H1 (cell line): ENCODE results near the gene SHMT2. TPM values are rescaled to one million over a fixed set of nuclear protein-coding genes. Genes with fewer than 3 reads are reported as not detected.

Experiments
- CTCF ChIA-PET: fragments of 300-600 bp; sonication (Branson Sonifier 250); formaldehyde crosslinking; loops from one replicate; lab custom pipeline; 2021; ENCODE audit not compliant: partially characterized antibody; lab: Charles Lee
- POLR2A ChIA-PET: fragments of 300-600 bp; sonication (Branson Sonifier 250); formaldehyde crosslinking; loops from one replicate; lab custom pipeline; 2021; ENCODE audit warnings: inconsistent platforms; ENCODE audit not compliant: partially characterized antibody; lab: Charles Lee
- DNase-seq, 2 experiments: peaks; one replicate each; pipeline versions ENCODE4 v3.0.0 to v3.0.0-alpha.2; 2010 to 2022; ENCODE audit warnings: low spot score in 2 of 2, low read depth in 1 of 2, mixed read lengths in 1 of 2
- FAIRE-seq: peaks from 2 replicates; lab custom pipeline; 2011; peaks lifted over from hg19 to GRCh38; lab: Jason Lieb, UNC
- H2AFZ ChIP-seq: 2 replicates; pipeline ENCODE4 v1.8.1; 2012; ENCODE audit warnings: low read length, inconsistent platforms
- H2AK5ac ChIP-seq: 2 replicates; pipeline ENCODE4 v1.6.1; 2013; ENCODE audit warnings: low read depth, low read length
- H2BK120ac ChIP-seq: replicated peaks from 2 replicates; pipeline ENCODE3; 2013; ENCODE audit warnings: low read depth, low read length, inconsistent platforms
- H2BK12ac ChIP-seq: 2 replicates; pipeline ENCODE4 v1.6.1; 2013; ENCODE audit warnings: low read depth, low read length
- H2BK15ac ChIP-seq: 2 replicates; pipeline ENCODE4 v1.6.1; 2013; ENCODE audit warnings: low read length
- H2BK20ac ChIP-seq: 2 replicates; pipeline ENCODE4 v1.6.1; 2013; ENCODE audit warnings: low read length
- H2BK5ac ChIP-seq: 2 replicates; pipeline ENCODE4 v1.6.1; 2013; ENCODE audit warnings: low read depth, low read length
- H3K14ac ChIP-seq: 2 replicates; pipeline ENCODE4 v1.6.1; 2013; ENCODE audit warnings: inconsistent platforms; ENCODE audit not compliant: insufficient read length
- H3K18ac ChIP-seq: 2 replicates; pipeline ENCODE4 v1.6.1; 2013; ENCODE audit warnings: low read length; ENCODE audit errors: extremely low read depth
- H3K23ac ChIP-seq: 2 replicates; pipeline ENCODE4 v1.6.1; 2013; ENCODE audit warnings: inconsistent platforms; ENCODE audit not compliant: insufficient read length
- H3K23me2 ChIP-seq: 2 replicates; pipeline ENCODE4 v1.6.1; 2013; ENCODE audit warnings: low read depth, low read length
- H3K27ac ChIP-seq: 2 replicates; pipeline ENCODE4 v1.6.1; 2011; ENCODE audit warnings: low read depth, low read length, inconsistent platforms
- H3K27me3 ChIP-seq, 4 experiments: replicated peaks in 1 of 4; 1 replicate in 1 of 4; 2 replicates in 3 of 4; pipeline versions ENCODE4 v1.6.1 to v1.8.1; 2011 to 2013; ENCODE audit warnings: low read length in 3 of 4, mild to moderate bottlenecking in 3 of 4, inconsistent platforms in 2 of 4, mixed read lengths in 2 of 4, moderate library complexity in 1 of 4; ENCODE audit not compliant: control insufficient read depth in 3 of 4, insufficient read depth in 3 of 4; ENCODE audit errors: extremely low read depth in 1 of 4
- H3K36me3 ChIP-seq, 4 experiments: 2 replicates each; pipeline versions ENCODE4 v1.6.1 to v1.8.1; 2011 to 2013; ENCODE audit warnings: mild to moderate bottlenecking in 4 of 4, low read length in 3 of 4, moderate library complexity in 2 of 4, control low read depth in 1 of 4, inconsistent platforms in 1 of 4; ENCODE audit not compliant: insufficient read depth in 4 of 4, control insufficient read depth in 2 of 4
- H3K4ac ChIP-seq: replicated peaks from 2 replicates; pipeline ENCODE3; 2013; ENCODE audit warnings: low read length, low read depth, mixed read lengths, inconsistent platforms; ENCODE audit not compliant: insufficient read length
- H3K4me1 ChIP-seq, 4 experiments: replicated peaks in 1 of 4; 1 replicate in 1 of 4; 2 replicates in 3 of 4; pipeline versions ENCODE4 v1.6.1 to v1.8.1; 2011 to 2013; ENCODE audit warnings: low read length in 3 of 4, inconsistent platforms in 2 of 4, mixed read lengths in 1 of 4; ENCODE audit not compliant: insufficient read depth in 4 of 4, control insufficient read depth in 3 of 4
- H3K4me2 ChIP-seq, 2 experiments: 2 replicates each; pipeline versions ENCODE4 v1.6.1 to v1.8.1; 2011 to 2013; ENCODE audit warnings: low read depth in 2 of 2, low read length in 2 of 2, control low read depth in 1 of 2, inconsistent platforms in 1 of 2, mild to moderate bottlenecking in 1 of 2; ENCODE audit not compliant: insufficient read depth in 1 of 2
- H3K4me3 ChIP-seq, 4 experiments: fragments of 200-600, 300-600 bp in 1 of 4; sonication (generic), shearing (Covaris generic), sonication (Bioruptor Twin) in 1 of 4; 2 replicates each; pipeline versions ENCODE4 v1.5.1 to v1.8.1; 2011 to 2016; ENCODE audit warnings: low read length in 4 of 4, low read depth in 3 of 4, control low read depth in 2 of 4, inconsistent platforms in 2 of 4, mild to moderate bottlenecking in 2 of 4, mixed read lengths in 1 of 4, moderate library complexity in 1 of 4; ENCODE audit not compliant: insufficient read depth in 2 of 4; ENCODE audit errors: extremely low read depth in 1 of 4
- H3K56ac ChIP-seq: replicated peaks from 2 replicates; pipeline ENCODE3; 2013; ENCODE audit warnings: low read depth, mild to moderate bottlenecking, mixed read lengths, low read length, inconsistent platforms; ENCODE audit not compliant: insufficient read length
- H3K79me1 ChIP-seq: 2 replicates; pipeline ENCODE4 v1.6.1; 2013; ENCODE audit warnings: low read depth, low read length, control low read depth
- H3K79me2 ChIP-seq, 2 experiments: 2 replicates each; pipeline versions ENCODE4 v1.6.1 to v1.8.1; 2012 to 2013; ENCODE audit warnings: low read length in 2 of 2, mild to moderate bottlenecking in 2 of 2, inconsistent platforms in 1 of 2; ENCODE audit not compliant: insufficient read depth in 2 of 2, control insufficient read depth in 1 of 2
- H3K9ac ChIP-seq, 4 experiments: replicated peaks in 1 of 4; 1 replicate in 1 of 4; 2 replicates in 3 of 4; pipeline versions ENCODE4 v1.6.1 to v1.8.1; 2011 to 2013; ENCODE audit warnings: low read depth in 3 of 4, low read length in 3 of 4, control low read depth in 2 of 4, mild to moderate bottlenecking in 2 of 4, moderate library complexity in 2 of 4, inconsistent platforms in 1 of 4; ENCODE audit errors: extremely low read depth in 1 of 4
- H3K9me3 ChIP-seq, 2 experiments: 2 replicates each; pipeline versions ENCODE4 v1.6.1 to v1.8.1; 2012 to 2013; ENCODE audit warnings: mild to moderate bottlenecking in 2 of 2, moderate library complexity in 2 of 2, control low read depth in 1 of 2, inconsistent platforms in 1 of 2, low read depth in 1 of 2, low read length in 1 of 2, mixed read lengths in 1 of 2; ENCODE audit not compliant: insufficient read depth in 2 of 2
- H4K20me1 ChIP-seq, 2 experiments: replicated peaks in 1 of 2; 2 replicates each; pipeline versions ENCODE3 to v1.8.1; 2011 to 2013; ENCODE audit warnings: inconsistent platforms in 2 of 2, low read length in 2 of 2, mild to moderate bottlenecking in 1 of 2; ENCODE audit not compliant: insufficient read depth in 2 of 2, control insufficient read depth in 1 of 2
- H4K5ac ChIP-seq: 2 replicates; pipeline ENCODE4 v1.6.1; 2013; ENCODE audit warnings: low read length, low read depth, mixed read lengths, inconsistent platforms; ENCODE audit not compliant: insufficient read length
- H4K8ac ChIP-seq: 2 replicates; pipeline ENCODE4 v1.8.0; 2013; ENCODE audit warnings: mild to moderate bottlenecking, moderate library complexity, low read length, inconsistent platforms; ENCODE audit not compliant: insufficient read depth; ENCODE audit errors: extremely low read depth
- H4K91ac ChIP-seq: replicated peaks from 2 replicates; pipeline ENCODE3; 2013; ENCODE audit warnings: low read length, mixed read lengths, inconsistent platforms; ENCODE audit not compliant: insufficient read length
- CTCF ChIP-seq, 3 experiments: IDR thresholded peaks; 1 replicate in 2 of 3; 2 replicates in 1 of 3; pipeline versions ENCODE4 v1.5.1 to v1.6.1; 2011; ENCODE audit warnings: low read length in 3 of 3, mild to moderate bottlenecking in 3 of 3, inconsistent platforms in 2 of 3, low read depth in 1 of 3, moderate library complexity in 1 of 3; ENCODE audit not compliant: insufficient read depth in 1 of 3; ENCODE audit errors: control extremely low read depth in 1 of 3
- EGR1 ChIP-seq: IDR thresholded peaks from 2 replicates; pipeline ENCODE4 v1.6.1; 2011; ENCODE audit warnings: low read depth, low read length, borderline replicate concordance
- NANOG ChIP-seq: IDR thresholded peaks from 2 replicates; pipeline ENCODE4 v1.6.1; 2011; ENCODE audit warnings: low read length, low read depth, mild to moderate bottlenecking, inconsistent platforms; ENCODE audit not compliant: insufficient read depth, poor library complexity, severe bottlenecking
- PHF8 ChIP-seq: fragments of 200-600 bp; sonication (generic); conservative IDR thresholded peaks from 2 replicates; pipeline ENCODE4 v1.7.1; 2012; ENCODE audit warnings: low read depth, mild to moderate bottlenecking, inconsistent platforms, low read length, moderate library complexity
- RAD21 ChIP-seq, 2 experiments: IDR thresholded peaks in 1 of 2; conservative IDR thresholded peaks in 1 of 2; 2 replicates each; pipeline ENCODE4 v1.6.1; 2011; ENCODE audit warnings: low read depth in 2 of 2, low read length in 2 of 2, improper control_type of control experiment in 1 of 2, inconsistent platforms in 1 of 2, mild to moderate bottlenecking in 1 of 2, moderate library complexity in 1 of 2
- SIX5 ChIP-seq: IDR thresholded peaks from 2 replicates; pipeline ENCODE4 v1.6.1; 2011; ENCODE audit warnings: mild to moderate bottlenecking, low read depth, low read length
- SP4 ChIP-seq: IDR thresholded peaks from 2 replicates; pipeline ENCODE4 v1.6.1; 2012; ENCODE audit warnings: low read length, inconsistent platforms
- TAF1 ChIP-seq: IDR thresholded peaks from 2 replicates; pipeline ENCODE4 v1.6.1; 2011; ENCODE audit warnings: mild to moderate bottlenecking, low read depth, low read length
- TEAD4 ChIP-seq: IDR thresholded peaks from 2 replicates; pipeline ENCODE4 v1.6.1; 2012; ENCODE audit warnings: low read depth, low read length, inconsistent platforms, mixed read lengths
- ZNF274 ChIP-seq: IDR thresholded peaks from 2 replicates; pipeline ENCODE4 v1.7.0; 2012; ENCODE audit warnings: low read length, borderline replicate concordance; ENCODE audit errors: extremely low read depth
- WGBS, 2 experiments: shearing (Covaris generic) in 1 of 2; methylation state at CpG; one replicate each; pipeline versions ENCODE4 v1.1.6 to v1.1.7; 2013 to 2015; ENCODE audit warnings: low lambda C conversion rate in 2 of 2, mixed read lengths in 2 of 2, inconsistent platforms in 1 of 2, low coverage in 1 of 2, missing lambda C conversion rate in 1 of 2; ENCODE audit not compliant: insufficient replicate concordance in 2 of 2, insufficient coverage in 1 of 2, insufficient read length in 1 of 2; ENCODE audit errors: extremely low coverage in 1 of 2, missing lambda C conversion rate in 1 of 2; 5-methylcytosine and 5-hydroxymethylcytosine counted together
- polyA plus RNA-seq, 7 experiments: library from polyadenylated mRNA; depleted of rRNA in 3 of 7; stranded (reverse) in 5 of 7; unstranded in 2 of 7; fragments of >200 nt in 5 of 7; fragments of 200-250 nt in 2 of 7; gene quantifications; 1 replicate in 5 of 7; 2 replicates in 1 of 7; 4 replicates in 1 of 7; pipeline versions ENCODE4 v1.2.1 to v1.2.3, GENCODE V29; 2011 to 2013; ENCODE audit warnings: missing spikeins in 2 of 7, mixed read lengths in 2 of 7
- total RNA-seq: library from RNA; stranded (reverse); fragmentation: NEBNext Ultra II Directional; extraction: Animal tissue kit (Norgen Biotek cat#: 25700); gene quantifications from 2 replicates; pipeline ENCODE4 v1.2.1, GENCODE V29; 2021

Gene SHMT2
- total and polyA plus RNA-seq, 2 of the 8 experiments (the other 6 are each of a cell fraction or from before 2014, with no cell fraction given): 274 to 520 TPM

- Histone ChIP-seq H4K5ac (no peak overlapping the region), H4K20me1 (peaks cover 5 to 24% of the 10 kb centered on the region in 2 experiments), H2AK5ac (no peak overlapping the region), H3K23me2 (peaks cover 7% of the 10 kb centered on the region; the same call in 1 of the 2 replicates), H3K14ac (no peak overlapping the region), H4K8ac (no peak overlapping the region), H3K9ac (no peak overlapping the region; a peak in 1 of 7 replicates), H3K56ac (no peak overlapping the region), H2AFZ (no peak overlapping the region), H3K9me3 (no peaks in the 10 kb centered on the region), H2BK12ac (no peak overlapping the region), H3K4me2 (no peak overlapping the region), H2BK5ac (no peak overlapping the region), H3K27me3 (no peaks in the 10 kb centered on the region), H3K18ac (no peak overlapping the region), H3K27ac (no peak overlapping the region), H3K4me1 (no peaks in the 10 kb centered on the region; a peak in 1 of 7 replicates), H3K79me2 (no peaks in the 10 kb centered on the region), H4K91ac (no peak overlapping the region), H3K4ac (no peak overlapping the region), H3K4me3 (no peak overlapping the region), H3K23ac (no peak overlapping the region), H2BK120ac (no peak overlapping the region), H2BK20ac (no peak overlapping the region), H2BK15ac (no peak overlapping the region), H3K36me3 (peaks cover 57 to 94% (median 88%) of the 10 kb centered on the region in 4 experiments), H3K79me1 (no peaks in the 10 kb centered on the region)
- WGBS, 2 experiments: 100% methylated on average over 6 of the region's 6 CpGs; no CpG with 5 or more reads in 1 of the 2 experiments
- POLR2A ChIA-PET: interaction anchor here (0.9 to 11.0 kb wide), 12 partner anchors 9 to 100 kb away, joined by 3 to 91 read pairs (median 4); partner anchors contain the start of genes LRP1 and SHMT2
- no peak for DNase-seq
- FAIRE-seq: no peak
- CTCF ChIA-PET: interaction anchor here (0.7 to 20.9 kb wide), 8 partner anchors 13 to 121 kb away, joined by 3 to 389 read pairs (median 5); partner anchors contain the start of gene STAT6
- TF ChIP-seq CTCF (IDR thresholded peaks at IDR 0.05; ENCODE audit: control extremely low read depth in 1 of 3, insufficient read depth in 1 of 3, low read depth in 1 of 3, low read length in 3 of 3) (no peak), SP4 (no peak), SIX5 (no peak), ZNF274 (no peak), TAF1 (no peak), EGR1 (no peak), NANOG (no peak), TEAD4 (no peak), RAD21 (IDR thresholded peaks at IDR 0.05 in 1 of 2, conservative IDR thresholded peaks at IDR 0.05 in 1 of 2; ENCODE audit: low read depth in 2 of 2, low read length in 2 of 2) (no peak), PHF8 (no peak)
These were observed 39.5 kb upstream of the SHMT2 start for GRCh38 chr12:57190037-57190436.
